Measurements from ENCODE around the gene CP. TPM values are rescaled to one million over a fixed set of nuclear protein-coding genes. Genes with fewer than 3 reads are reported as not detected.
A peak's percentile ranks its signal among the peaks of the same experiment; 100 is the strongest.

The CP gene
- total and polyA plus RNA-seq, 2 of the 13 experiments (the other 11 are each of a cell fraction or from before 2014, with no cell fraction given) = 42.6 to 789 TPM

- no peak for TF ChIP-seq ZBTB10 (CRISPR knock-in tag; IDR thresholded peaks at IDR 0.05; ENCODE audit: borderline replicate concordance)
- TF ChIP-seq SMYD3 (CRISPR knock-in tag; IDR thresholded peaks at IDR 0.05) = no peak
- peak; percentile 75; the same call in 1 of the 2 replicates for TF ChIP-seq MED13 (CRISPR knock-in tag; IDR thresholded peaks at IDR 0.05)
- TF ChIP-seq SMC3 (IDR thresholded peaks at IDR 0.05; ENCODE audit: low read length) = no peak
- no peak for TF ChIP-seq ZFY (CRISPR knock-in tag; IDR thresholded peaks at IDR 0.05)
- no peak for TF ChIP-seq ADNP (CRISPR knock-in tag; IDR thresholded peaks at IDR 0.05)
- TF ChIP-seq KDM5A (IDR thresholded peaks at IDR 0.05; ENCODE audit: borderline replicate concordance, low read length) = no peak; the same call in 1 of the 2 replicates
- TF ChIP-seq FOXP1 (IDR thresholded peaks at IDR 0.05) = peak; percentile 69
- peak; percentile 93 for TF ChIP-seq FOXP1 (CRISPR knock-in tag; IDR thresholded peaks at IDR 0.05)
- TF ChIP-seq AKAP8 (CRISPR knock-in tag; IDR thresholded peaks at IDR 0.05) = no peak
- TF ChIP-seq ZBTB21 (CRISPR knock-in tag; IDR thresholded peaks at IDR 0.05) = no peak
- TF ChIP-seq EED (CRISPR knock-in tag; IDR thresholded peaks at IDR 0.05) = no peak
- no peak for TF ChIP-seq HNF1B (CRISPR knock-in tag; IDR thresholded peaks at IDR 0.05)
- TF ChIP-seq FOXO1 (CRISPR knock-in tag; IDR thresholded peaks at IDR 0.05) = peak; percentile 90
- no peak for TF ChIP-seq ZNF12 (CRISPR knock-in tag; IDR thresholded peaks at IDR 0.05)
- no peak for TF ChIP-seq ZNF282 (IDR thresholded peaks at IDR 0.05; ENCODE audit: partially characterized antibody)
- TF ChIP-seq NFKBIZ (CRISPR knock-in tag; IDR thresholded peaks at IDR 0.05) = 0 out of 2 replicates have a peak, but pooled peaks have one; percentile 50
- no peak for TF ChIP-seq GPN1 (CRISPR knock-in tag; IDR thresholded peaks at IDR 0.05; ENCODE audit: borderline replicate concordance)
- TF ChIP-seq SAFB2 (CRISPR knock-in tag; IDR thresholded peaks at IDR 0.05; ENCODE audit: borderline replicate concordance, low read depth) = no peak
- TF ChIP-seq HOXA5 (CRISPR knock-in tag; IDR thresholded peaks at IDR 0.05) = peak; percentile 73; the same call in 1 of the 2 replicates
- no peak for TF ChIP-seq ZNF672 (CRISPR knock-in tag; IDR thresholded peaks at IDR 0.05)
- no peak for TF ChIP-seq ARID4A (CRISPR knock-in tag; IDR thresholded peaks at IDR 0.05; ENCODE audit: borderline replicate concordance)
- TF ChIP-seq ZNF678 (CRISPR knock-in tag; IDR thresholded peaks at IDR 0.05) = no peak
- no peak for TF ChIP-seq SUZ12 (IDR thresholded peaks at IDR 0.05; ENCODE audit: low read depth, low read length)
- no peak for TF ChIP-seq RFXAP (CRISPR knock-in tag; IDR thresholded peaks at IDR 0.05; ENCODE audit: borderline replicate concordance)
- TF ChIP-seq RFX1 (IDR thresholded peaks at IDR 0.05) = no peak
- TF ChIP-seq PAX8 (CRISPR knock-in tag; IDR thresholded peaks at IDR 0.05; ENCODE audit: borderline replicate concordance) = no peak
Measured at GRCh38 chr3:149214702-149215101, 6.9 kb downstream of the CP start (continued).

Measured in HepG2 (cell line).